ENCODE measurements around the gene RFTN1.

Gene RFTN1

DNA sequence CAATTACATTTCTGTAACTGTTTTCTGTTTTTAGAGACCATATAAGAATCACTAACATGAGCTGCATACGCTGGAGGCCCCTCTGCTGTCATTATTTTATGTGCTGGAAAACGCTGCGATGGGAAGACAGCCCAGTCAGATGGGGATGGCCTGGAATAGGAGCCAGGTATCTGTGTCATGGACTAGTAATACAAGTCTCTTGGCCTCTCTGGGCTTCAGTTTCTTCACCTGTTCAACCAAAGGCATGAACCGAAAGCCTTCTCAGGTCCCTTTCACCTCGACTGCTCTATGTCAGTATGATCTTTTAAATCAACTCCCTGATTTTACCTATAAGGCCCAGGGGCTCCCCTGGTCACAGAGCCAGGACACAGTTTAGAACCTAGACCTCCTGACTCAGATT, 14.6 kb upstream of the RFTN1 start:
- no peak for DNase-seq

DNA sequence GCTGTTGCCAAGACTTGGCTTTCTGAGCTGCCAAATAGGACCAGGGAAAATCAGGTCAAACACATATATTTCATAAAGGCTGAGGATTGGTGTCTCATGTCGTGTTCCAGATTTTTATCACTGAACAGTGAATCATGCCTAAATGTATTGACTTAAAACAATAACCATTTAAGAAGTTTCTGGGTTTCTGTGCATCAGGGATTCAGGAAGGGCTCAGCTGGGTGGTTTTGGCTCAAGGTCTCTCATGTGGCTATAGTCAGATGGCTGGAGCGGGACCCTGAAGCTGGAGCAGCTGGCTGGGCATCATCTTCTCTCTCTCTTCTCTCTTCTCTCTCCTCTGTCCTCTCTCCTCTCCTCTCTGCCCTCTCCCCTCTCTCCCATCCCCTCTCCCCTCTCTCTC, 10.7 kb upstream of the RFTN1 start:
- no peak for DNase-seq

GRCh38 chr3:16523778-16524177, 10.3 kb upstream of the RFTN1 start:
- DNase-seq = no peak

DNA sequence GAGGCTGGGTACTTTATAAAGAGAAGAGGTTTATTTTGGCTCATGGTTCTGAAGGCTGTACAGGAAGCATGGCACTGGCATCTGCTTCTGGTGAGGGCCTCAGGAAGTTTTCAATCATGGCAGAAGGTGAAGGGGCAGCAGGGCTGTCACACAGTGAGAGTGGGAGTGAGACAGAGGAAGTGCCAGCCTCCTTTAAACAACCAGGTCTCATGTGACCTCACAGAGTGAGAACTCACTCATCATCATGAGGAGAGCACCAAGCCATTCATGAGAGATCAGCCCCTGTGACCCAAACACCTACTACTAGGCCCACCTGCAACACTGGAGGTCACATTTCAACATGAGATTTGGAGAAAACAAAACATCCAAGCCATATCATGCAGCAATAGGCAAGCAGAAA, 9.3 kb upstream of the RFTN1 start:
- no peak for DNase-seq

DNA sequence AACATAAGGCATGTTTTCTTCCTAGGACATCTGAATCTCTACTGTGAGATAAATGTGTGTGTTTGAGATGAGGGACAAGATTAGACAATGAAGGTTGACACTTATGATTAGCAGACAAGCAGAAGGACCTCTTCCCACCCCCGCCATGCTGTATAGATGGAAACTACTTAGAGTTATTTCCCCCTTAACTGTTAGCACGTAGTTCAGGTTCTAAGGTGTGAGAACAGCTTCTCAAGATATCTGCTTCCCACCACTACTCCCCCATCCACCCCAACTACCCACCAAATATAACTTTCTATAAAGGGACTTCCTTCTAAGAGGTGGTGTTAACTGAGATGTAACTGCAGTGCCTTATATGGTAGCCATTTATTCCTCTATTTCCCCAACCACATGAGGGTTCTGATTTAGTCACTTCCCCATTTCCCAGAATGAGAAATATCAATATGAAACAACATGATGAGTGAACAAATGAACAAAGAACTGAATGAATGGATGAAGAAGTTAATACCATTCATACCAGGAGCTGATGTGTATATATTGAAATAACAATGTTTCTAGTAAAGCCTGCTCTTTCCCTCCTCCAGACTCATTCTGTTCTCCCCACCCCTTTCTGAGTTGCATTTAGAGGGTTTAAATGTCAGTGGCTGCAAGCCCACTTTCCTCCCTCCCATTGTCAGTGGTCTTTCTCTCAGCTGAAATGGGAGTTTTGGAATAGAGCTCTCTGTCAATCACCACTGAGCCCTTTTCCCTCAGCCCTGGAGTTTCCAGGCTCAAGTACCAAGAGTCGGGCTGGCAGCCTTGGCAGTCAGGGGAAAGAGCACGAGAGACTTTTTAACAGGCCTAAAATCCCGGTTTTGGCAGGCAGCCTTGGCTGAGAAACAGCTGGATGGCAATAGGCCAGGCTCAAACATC, 7.7 kb upstream of the RFTN1 start:
- no peak for DNase-seq

GRCh38 chr3:16520241-16520969, 6.9 kb upstream of the RFTN1 start:
- DNase-seq = no peak

- no peak for DNase-seq
Observed at GRCh38 chr3:16516695-16517481, 3.4 kb upstream of the RFTN1 start.

DNA sequence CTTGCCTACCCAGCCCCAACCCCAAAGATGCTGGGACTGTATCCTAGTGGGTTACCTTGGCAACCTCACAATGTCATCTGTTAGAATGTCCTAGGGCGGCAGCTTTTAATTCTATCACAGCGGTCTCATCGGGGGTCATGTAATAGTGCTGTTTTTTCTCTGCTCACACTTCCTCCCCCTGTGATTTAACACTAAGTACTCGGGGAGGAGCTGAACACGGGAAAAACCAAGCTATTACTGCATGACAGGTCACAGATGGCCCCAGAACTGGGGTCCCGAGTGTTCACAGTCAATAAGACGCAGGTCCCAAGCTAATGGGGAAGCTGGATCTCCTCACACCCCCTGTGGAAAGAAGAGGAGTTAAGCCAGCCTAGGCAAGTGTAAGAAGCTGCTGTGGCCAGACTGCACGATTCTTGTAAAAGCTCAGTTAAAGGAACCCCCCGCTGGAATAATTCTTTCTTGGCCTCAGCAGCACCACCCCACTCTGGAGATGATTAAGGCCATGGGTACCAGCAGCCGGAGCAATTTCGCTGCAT, 2.5 kb upstream of the RFTN1 start:
- no peak for DNase-seq

DNA sequence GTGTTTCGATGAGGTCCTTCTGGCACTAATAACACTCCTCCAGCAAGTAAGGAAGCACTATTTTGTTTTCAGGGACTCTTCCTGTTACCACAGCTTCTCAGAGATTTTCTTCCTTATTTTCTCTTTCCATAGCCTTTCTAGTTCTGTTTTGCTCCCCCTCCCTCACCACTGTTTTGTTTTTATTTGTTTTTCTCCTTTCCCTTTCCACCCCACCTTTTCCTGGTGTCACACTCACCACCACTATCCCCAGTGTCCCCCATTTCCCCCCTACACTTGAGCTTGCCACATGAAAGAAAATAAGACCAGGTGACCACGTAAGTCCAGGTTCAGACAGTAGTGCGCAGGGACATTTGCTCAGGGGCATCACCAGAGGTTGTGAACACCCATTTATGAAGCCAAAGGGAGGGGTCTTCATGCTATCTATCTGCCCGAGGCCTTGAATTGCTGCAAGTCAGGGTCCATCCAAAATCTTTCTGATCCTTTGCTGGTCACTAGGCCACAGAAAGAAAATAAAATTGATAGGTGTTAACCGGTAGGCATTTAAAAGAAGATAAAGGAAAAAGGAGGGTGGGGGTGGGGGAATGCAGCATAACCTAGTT, 1.4 kb upstream of the RFTN1 start:
- DNase-seq = no peak

DNA sequence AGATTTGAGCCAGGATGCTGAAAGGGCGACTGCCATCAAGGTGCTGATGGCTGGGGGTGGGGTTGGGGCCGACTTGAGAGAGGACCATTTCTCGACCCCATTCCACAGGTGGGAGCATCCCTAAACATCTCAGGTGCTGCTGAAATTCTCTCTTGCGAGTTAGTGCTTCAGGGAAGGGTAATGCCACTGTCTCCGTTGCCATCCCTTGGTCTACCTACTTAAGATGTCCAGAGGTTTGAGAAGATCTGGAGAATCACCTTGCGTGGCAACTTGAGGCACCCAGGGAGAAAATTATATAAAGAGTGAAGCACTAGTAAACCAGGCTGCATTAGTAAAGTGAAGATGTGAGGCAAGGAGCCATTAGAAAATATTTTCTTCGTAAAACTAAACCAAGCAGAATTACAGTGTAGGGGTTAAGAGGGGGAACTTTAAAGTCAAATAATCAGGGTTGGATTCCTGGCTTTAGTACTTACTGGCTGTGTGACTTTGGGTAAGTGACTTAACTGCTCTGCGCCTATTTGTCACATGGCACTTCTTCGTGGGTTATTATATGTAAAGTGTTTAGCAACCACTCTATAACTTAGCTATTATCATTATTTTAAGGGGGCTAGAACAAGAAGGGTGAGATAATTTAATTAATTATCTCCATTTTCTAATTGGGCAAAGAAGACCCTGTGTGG, 662 bp upstream of the RFTN1 start:
- no peak for DNase-seq

- DNase-seq = peak; percentile 31
Observed at GRCh38 chr3:16512435-16513140, 911 bp downstream of the RFTN1 start.

GRCh38 chr3:16511681-16512434, 1.6 kb downstream of the RFTN1 start:
- DNase-seq = peak; percentile 52

DNA sequence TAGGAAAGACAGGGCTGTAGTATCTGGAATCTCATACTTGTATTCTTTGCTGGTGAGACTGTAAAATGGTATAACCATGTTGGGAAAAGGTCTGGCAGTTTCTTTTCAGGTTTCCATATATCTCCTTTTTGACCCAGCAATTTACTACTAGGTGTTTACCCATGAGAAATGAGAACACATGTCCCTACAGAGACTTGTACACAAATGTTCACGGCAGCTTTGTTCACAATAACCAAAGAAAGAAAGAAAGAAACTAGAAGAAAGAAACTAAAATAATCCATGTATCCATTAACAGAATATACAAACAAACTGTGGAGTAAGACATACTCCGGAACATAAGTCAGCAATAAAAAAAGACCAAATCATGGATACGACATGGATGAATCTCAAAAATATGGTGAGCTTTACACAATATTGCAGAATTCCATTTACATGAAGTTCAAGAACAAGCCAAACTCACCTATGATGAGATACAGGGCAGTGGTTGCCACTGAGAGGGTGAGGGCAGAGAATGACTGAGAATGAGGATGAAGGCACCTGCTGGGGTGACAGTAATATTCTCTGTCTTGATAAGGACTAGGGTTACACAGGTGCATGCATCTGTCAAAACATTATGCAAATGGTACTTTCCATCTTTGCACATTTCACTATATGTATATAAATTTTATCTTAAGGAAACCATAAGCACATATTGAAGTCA, 2.7 kb downstream of the RFTN1 start:
- no peak for DNase-seq

DNA sequence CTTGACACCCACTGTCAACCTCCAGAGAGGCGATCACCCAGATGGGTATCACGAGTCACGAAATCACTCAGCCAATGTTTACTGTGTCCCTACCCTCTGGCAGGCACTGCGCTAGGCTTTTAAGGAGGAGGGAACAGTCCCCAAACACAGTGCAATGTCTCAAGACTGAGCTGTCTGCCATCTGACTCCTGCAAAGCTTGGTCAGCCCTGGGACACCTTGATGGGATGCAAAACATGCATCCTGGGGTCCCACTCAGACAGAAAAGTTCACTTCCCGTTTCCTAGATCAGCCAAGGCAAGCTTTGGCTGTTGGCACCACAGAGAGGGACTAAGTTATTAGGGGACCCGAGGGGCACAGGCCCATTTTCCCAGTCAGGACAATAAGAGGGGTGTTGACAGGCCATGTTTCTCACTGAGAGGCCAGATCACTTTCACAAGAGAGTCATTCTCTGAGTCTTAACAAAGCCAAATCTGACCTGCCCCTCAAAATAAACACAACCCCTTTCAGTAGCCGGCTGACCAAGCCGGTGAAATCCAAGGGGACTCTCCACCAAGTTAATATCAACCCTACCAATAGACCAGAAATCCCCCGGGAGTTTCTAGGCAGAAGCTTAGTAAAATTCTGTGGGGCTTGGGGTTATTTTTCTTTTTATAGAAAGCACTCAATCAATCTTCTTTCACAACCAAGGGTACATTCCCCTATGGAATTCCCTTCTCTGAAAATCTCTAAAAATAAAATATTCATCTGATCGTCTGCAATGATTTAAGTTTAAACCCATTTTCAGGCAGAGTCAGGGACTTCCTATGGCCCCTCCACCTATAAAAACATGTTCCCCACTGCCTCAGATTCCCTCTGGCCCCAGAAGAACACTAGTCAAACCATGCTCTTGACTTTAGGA, 3.5 kb downstream of the RFTN1 start:
- DNase-seq = no peak

- DNase-seq = no peak
Observed at GRCh38 chr3:16508591-16508995, 4.9 kb downstream of the RFTN1 start.

DNA sequence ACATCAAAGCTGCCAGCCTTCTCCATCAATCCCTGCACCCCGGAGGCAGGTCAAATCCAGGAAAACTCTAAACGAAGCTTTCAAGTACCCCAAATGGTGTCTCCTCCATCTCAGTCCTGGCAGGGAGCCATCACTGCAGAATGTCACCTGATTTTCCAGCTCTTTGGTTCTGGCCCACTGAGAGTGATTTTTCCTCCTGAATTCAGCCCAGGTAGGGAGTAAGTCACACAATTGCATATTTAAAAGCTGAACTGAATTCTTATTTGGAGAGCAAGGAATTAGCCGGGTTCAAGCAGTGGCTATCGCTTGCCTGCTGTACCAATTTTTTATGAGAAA, 5.3 kb downstream of the RFTN1 start:
- no peak for DNase-seq

- DNase-seq = no peak
Observed at GRCh38 chr3:16507578-16508242, 5.8 kb downstream of the RFTN1 start.

- no peak for DNase-seq
Observed at GRCh38 chr3:16506884-16507577, 6.5 kb downstream of the RFTN1 start.
